Hippocampal formation (tissue), 2 donors: ENCODE measurements around the gene DGAT2.
"Not testable (repeated sequence)": the region's sequence is repeated elsewhere in the genome, so short reads cannot be mapped to it uniquely, and the experiment has no call there.

Source experiments
- DNase-seq, 2 donors: peaks; one replicate each; lab custom pipeline; 2025; lab: John Stamatoyannopoulos, UW

Gene DGAT2

DNA sequence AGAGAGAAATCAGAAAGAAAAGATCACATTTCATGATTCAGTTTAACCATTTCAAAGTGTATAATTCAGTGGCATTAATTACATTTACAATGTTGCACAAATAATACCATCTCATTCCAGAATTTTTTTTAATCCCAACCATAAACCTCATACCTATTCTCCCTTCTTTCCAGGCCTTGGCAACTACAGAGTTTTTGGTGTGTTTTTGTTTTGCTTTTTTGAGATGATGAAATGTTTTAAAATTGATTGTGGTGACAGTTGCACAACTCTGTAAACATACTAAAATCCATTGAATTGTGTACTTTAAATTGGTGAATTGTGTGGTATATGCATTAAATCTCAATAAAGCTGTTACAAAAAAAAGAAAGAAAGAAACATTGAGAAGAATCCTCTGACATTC is 13.6 kb upstream of the DGAT2 start:
- not testable (repeated sequence) for DNase-seq

DNA sequence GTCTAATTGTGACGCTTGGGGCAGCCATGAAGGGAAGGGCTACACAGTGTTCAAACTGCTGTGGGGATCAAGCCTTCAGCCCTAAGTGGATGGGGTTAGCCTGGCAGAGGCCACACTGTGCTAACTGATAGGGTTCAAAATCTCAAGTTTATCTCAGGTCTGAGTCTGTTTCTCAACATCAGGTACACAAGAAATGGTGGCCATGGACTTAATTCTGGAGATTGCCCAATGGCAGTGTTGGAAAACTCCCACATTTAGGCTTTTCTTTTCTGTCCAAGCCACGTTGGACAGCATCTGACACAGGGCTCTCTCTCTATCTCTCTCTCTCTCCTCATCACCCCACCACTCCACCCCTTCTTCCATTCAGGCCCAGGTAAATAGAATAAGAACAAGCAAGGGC is 10.9 kb upstream of the DGAT2 start:
- no peak for DNase-seq

- no peak for DNase-seq
Observed at GRCh38 chr11:75759832-75760231, 8.7 kb upstream of the DGAT2 start.

DNA sequence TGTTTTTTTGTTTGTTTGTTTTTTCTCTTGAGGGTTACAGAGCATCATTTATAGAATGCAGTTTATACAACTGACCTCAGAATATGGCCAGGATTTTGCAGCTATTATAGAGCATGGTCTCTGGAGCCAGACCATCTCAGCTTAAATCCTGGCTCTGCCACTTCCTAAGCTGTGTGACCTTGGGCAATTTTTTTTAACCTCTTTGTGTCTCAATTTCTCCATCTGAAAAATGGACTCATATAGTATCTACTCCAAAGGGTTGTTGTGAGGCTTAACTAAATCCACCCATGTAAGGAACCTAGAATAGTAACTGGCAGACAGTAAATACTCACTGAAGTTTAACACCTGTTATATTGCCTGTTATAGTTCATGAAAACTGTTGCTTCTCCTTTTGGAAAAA is 8.3 kb upstream of the DGAT2 start:
- no peak for DNase-seq

- no peak for DNase-seq
Observed at GRCh38 chr11:75760710-75761493, 7.7 kb upstream of the DGAT2 start.

- no peak for DNase-seq
Observed at GRCh38 chr11:75762158-75762557, 6.4 kb upstream of the DGAT2 start.

GRCh38 chr11:75762885-75763284 is 5.7 kb upstream of the DGAT2 start:
- no peak for DNase-seq

DNA sequence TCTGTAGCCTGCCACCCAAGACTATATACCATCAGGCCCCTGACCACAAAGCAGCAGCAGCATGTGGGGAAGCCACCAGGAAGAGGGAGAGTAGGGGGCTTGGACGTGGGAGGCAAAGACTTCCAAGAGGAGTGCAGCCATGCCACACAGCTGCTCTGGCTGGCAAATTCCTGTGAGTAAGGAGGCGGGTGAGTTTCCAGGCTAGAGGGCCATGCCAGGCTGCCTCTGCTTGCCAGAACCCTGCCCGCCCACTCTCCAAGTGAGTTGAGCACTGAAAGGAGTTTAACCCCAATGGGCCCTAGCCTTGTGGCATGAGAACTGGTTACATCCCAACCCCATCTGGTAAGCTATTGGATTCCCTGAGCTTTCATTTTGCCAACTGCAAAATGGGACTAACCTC is 4.7 kb upstream of the DGAT2 start:
- no peak for DNase-seq

DNA sequence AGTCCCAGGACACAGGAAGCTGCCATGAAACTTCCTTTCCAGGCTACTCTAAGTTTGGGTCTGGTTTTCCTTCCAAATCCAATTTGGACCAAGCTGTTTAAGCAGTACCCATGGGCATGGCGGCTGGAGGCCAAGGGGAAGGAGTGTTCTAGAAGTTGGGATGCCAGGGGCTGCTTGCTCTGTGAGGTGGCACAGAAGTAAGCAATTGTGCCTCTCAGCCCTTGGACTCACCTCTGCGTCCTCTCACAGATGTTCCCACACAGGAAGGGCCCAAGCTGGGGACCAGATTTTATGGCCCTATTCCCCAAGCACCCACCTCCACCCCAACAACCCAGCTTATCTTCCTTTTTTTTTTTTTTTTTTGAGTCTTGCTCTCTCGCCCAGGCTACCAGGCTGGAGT is 3.5 kb upstream of the DGAT2 start:
- DNase-seq: no peak

GRCh38 chr11:75766443-75767227 is 1.9 kb upstream of the DGAT2 start:
- DNase-seq: no peak

DNA sequence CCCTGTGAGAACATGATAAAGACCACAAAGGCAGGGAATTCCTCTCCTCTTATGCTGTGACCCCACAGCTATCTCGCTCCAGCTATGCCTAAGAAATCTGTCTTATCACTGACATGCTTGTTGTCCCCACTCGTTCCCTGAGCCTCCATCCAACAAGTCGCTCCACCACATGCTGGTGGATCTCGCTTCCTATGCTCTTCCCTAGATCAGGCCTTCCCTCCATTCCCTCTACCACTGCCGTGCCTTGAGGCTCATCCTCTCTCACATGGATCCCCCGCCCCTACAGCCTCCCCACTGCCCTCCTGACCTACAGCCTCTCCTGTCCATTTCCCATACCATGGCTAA is 1.4 kb upstream of the DGAT2 start:
- no peak for DNase-seq

GRCh38 chr11:75767793-75768111 is 826 bp upstream of the DGAT2 start:
- DNase-seq: no peak

DNA sequence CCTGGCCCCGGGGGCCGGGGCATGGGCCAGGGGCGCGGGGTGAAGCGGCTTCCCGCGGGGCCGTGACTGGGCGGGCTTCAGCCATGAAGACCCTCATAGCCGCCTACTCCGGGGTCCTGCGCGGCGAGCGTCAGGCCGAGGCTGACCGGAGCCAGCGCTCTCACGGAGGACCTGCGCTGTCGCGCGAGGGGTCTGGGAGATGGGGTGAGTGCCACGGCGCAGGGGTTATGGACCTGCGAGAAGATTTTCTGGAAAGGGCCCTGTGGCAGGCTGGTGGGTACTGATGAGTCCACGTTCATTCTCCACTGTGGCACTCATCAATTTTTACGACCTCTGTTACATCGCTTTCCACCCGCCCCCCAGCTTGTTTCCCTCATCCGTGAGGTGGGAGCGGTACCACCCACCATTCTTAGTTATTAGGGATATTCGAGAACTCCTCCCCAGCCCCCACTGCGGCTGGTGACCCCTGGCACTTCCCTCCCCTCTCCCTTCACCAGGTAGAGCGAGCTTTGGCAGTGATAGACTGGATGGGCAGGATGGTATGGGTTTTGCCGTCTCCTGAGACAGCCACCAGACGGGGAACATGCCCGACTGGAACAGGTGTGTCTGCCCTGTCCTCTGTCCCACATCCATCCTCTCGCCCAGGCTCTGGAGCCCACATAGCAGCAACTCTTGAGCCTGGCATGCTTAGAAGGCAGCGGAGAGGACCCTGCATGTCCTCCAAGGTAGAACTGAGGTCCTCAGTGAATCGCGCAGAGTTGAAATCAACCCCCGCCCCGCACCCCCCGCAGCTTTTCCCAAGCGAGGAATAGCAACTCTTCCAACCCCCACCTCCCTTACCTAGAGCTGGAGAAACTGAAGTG is 562 bp downstream of the DGAT2 start:
- no peak for DNase-seq

- no peak for DNase-seq
Observed at GRCh38 chr11:75770102-75770501, 1.5 kb downstream of the DGAT2 start.

DNA sequence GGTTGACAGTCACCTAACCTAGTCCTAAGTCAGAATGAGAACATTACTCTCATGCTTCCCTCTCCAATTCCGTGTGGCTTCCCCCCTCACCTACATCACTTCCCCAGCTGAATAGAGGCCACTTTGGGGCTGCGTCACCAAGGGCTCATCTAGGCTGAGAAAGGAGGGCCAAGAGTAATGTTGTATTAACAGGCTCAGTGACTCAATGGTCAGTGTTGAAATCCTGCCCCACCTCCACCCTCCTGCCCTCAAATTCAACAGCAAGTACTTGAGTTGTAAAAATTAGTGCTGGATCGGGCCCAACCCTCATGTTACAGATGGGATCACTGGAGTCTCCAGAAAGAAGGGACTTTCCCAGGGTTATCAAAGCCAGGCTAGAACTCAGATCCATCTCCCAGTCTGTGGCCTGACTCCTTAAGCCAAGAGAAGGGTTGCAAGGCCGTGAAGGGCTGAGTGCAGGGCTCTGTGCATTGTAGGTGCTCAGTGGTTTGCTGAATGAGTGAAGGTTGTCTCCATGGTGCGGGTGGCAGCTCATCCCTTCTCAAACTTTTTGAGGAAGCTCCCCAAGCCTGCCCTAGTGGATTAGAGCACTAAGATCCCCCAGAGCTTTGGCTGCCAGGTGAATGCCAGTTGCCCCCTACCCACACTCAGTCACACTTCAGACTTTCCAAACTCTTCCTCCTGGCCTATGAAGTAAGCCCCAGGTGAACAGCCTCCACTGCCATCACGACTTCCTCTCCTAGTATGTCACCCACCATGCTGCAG is 3.2 kb downstream of the DGAT2 start:
- no peak for DNase-seq

GRCh38 chr11:75773595-75774353 is 5.2 kb downstream of the DGAT2 start:
- DNase-seq: no peak

DNA sequence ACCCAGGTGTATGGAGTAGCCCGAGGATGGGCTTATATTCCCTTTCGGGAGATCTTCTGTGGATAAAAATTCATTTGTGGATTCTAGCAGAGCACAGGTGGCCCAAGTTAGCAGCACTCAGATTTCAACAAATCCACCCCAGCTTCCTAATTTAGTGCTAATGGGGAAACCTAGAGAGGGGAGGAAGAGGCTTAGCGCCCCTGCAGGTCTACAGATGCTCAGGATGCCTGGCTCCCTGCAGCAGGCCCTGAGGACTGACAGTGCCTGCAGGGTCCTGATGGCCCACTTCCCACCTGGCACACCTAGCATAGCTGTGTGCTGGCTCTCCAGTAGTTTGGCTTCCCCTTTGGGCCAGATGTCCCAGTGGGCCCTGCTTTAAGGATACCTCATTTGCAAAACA is 6.5 kb downstream of the DGAT2 start:
- DNase-seq: no peak

GRCh38 chr11:75776546-75776945 is 8.0 kb downstream of the DGAT2 start:
- no peak for DNase-seq

DNA sequence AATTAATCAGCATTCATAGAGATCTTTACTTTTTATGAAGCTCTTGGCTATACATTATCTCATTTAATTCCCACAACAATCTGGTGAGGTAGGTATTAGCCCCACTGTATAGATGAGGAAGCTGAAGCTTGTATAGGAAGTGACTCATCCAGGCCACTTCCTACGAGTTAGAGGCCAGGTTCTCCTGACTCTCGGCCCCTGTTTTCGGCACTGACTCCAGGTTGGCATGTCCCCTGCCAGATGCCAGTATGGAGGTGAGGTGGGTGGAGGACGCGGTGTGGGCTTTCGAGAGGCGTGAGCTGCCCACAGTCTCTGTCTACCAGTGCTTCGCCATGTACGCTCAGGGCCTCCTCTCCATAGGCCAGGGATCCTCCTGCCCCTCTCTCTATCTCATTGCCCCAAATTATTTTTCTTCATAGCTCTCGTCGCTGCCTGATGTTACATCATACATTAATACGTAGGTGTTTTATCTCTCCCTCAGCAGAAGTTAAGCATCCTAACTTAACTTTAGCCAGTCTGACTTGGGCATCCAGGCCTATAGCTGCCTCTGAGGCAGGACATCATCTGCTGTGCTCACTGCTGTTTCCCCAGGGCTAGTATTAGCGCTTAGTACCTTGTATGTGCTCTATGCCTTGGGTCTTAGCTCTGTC is 9.0 kb downstream of the DGAT2 start:
- no peak for DNase-seq

DNA sequence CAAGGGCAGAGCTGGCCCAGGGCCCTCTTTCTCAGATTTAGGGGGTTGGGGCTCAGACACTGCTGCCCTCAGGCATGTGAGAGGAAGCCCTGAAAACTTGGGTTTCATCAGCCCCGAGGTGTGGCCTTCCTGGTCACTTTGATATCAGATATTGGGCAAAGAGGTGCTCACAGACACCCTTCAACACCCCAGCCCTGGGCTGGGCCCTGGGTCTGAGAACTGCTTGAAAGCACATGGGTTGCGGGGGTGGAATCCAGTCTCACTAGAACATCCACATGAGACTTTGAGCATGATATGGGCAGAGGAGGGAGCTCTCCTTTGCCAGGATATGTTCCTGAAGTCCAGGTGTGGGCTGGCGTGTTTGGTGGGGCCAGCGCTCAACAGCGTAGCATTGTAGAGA is 10.4 kb downstream of the DGAT2 start:
- DNase-seq: no peak

DNA sequence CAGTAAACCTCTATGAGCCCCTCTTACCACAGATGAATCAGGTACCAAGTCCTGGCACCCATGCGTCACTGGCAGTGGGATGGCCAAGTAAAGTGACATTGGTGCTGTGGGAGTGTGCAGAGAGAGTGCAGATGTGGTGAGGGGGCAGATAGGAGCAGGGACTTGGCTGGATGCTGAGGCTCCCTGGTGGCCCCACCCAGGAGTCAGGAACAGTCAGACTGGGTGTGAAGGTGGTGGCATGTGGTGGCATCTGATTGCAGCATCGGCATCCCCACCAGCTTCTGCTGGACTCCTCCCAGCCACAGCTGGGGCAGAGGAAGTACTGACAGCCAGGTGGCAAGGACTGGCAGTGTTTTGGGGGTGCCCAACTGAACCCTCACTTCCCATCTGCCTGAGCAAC is 11.4 kb downstream of the DGAT2 start:
- no peak for DNase-seq
